ENCODE measurements around the gene COPS6.
"Not testable (repeated sequence)": the region's sequence is repeated elsewhere in the genome, so short reads cannot be mapped to it uniquely, and the experiment has no call there.

COPS6 gene

GRCh38 chr7:100127866-100128636, 39.3 kb downstream of the COPS6 start:
- peak; percentile 20 for DNase-seq

GRCh38 chr7:100128637-100128963, 39.8 kb downstream of the COPS6 start:
- no peak for DNase-seq

DNA sequence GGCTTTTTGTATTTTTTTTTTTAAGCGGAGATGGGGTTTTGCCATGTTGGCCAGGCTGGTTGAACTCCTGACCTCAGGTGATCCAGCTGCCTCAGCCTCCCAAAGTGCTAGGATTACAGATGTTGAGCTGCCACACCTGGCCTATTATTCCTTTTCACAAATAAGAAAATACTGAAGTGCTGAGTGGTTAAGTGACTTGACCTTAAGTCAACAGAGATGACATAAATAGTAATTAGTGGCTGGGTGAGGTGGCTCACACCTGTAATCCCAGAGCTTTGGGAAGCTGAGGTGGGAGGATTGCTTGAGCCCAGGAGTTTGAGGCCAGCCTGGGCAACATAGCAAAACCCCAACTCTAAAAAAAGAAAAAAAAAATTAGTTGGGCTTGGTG, 41.4 kb downstream of the COPS6 start:
- DNase-seq, result not testable (repeated sequence)

DNA sequence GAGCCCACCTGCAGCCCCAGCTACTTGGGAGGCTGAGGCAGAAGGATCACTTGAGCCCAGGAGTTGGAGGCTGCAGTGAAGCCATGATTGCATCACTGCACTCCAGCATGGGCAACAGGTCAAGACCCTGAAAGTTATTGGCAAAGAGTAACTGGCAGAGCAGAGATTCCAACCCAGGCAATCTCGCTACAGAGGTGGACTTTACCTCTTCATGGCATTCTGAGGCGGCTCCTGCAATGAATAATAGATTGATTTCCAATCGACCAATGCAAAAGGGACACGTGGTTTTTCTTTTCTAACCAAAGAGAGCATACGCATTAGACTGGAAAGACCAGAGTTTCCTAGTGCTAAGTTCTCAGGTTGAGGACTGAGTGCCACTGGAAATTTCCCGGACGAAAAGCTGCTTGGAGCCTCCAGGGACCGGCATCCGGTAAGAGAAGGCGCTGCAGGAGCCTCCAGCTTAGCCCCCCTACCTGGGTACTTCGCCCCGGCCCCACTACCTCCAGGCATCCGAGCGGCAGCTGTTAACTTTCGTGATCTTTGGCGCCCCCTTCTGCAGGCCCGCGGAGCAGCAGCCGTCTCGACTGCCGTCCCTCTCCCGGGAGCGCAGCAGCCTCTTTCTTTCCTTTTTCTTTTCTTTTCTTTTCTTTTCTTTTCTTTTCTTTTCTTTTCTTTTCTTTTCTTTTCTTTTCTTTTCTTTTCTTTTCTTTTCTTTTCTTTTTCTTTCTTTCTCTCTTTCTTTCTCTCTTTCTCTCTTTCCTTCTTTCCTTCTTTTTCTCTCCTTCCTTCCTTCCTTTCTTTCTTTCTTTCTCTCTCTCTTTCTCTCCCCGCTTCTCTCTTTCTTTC, 42.1 kb downstream of the COPS6 start:
- DNase-seq, result peak; percentile 86

DNA sequence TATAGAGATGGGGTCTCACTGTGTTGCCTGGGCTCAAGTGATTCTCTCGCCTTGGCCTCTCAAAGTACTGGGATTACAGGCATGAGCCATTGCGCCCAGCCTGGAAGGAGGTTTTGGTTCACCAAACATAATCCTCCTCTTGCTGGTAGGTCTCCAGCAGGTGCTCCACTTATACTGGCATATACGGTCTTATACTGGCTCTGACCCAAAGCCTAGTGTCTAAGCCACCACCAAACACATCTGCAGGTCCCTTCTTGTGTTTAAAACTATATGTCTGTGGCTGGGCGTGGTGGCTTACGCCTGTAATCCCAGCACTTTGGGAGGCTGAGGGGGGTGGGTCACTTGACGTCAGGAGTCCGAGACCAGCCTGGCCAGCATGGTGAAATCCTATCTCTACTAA, 43.4 kb downstream of the COPS6 start:
- no peak for DNase-seq

- DNase-seq, result peak; percentile 65
These were observed 44.0 kb downstream of the COPS6 start for GRCh38 chr7:100132697-100133151.

DNA sequence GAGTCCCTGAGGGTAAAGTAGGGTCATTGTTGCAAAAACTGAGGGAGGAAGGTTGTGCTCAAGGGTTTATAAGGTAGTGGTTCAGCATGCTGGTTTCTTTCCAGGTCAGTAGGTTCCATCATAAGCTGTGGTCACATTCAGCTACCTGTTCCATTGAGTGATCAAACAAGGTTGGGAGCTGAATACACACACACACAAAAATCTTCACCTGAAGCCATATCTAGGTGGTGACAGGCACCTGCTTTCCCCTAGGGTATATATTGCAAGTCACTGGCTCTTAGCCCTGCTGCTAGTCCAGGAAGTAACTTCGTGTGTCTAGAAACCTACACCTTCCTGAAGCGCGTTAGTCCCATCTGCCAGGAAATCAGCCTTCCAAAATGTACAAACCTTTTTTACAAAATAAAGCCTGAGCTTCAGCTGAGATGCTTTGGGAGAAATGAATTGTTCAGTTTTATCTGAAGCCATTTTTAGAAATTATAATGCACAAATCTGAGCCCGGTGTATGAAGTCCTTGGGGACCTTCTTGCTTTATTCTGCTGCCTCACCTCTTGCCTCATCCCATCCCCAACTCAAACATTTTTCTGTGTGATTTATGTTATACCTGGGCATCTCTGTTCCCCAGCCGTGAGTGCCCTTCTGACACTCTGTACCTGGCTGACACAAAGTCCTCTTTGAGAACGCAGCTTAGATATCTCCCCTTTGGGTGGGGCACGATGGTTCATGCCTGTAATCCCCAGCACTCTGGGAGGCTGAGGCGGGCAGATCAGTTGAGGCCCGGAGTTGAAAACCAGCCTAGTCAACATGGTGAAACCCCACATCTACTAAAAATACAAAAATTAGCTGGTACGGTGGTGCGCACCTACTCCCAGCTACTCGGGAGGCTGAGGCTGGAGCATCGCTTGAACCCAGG, 49.3 kb downstream of the COPS6 start:
- no peak for DNase-seq

GRCh38 chr7:100141555-100141949, 52.8 kb downstream of the COPS6 start:
- DNase-seq, result no peak
